Measurements from ENCODE around the gene CCDC186.
A peak's percentile ranks its signal among the peaks of the same experiment; 100 is the strongest.

The CCDC186 gene

GRCh38 chr10:114176511-114176910, 2.5 kb upstream of the CCDC186 start:
- no peak for DNase-seq (ENCODE audit: low read depth)
- TF ChIP-seq CTCF (conservative IDR thresholded peaks at IDR 0.05; ENCODE audit: low read depth, low read length) = no peak
- no peak overlapping the region for H3K4me3 ChIP-seq (ENCODE audit: low read length)

- no peak for DNase-seq (ENCODE audit: low read depth)
- no peak overlapping the region for H3K4me3 ChIP-seq (ENCODE audit: low read length)
- no peak for TF ChIP-seq CTCF (conservative IDR thresholded peaks at IDR 0.05; ENCODE audit: low read depth, low read length)
These were observed 1.7 kb upstream of the CCDC186 start for GRCh38 chr10:114175667-114176066.

- DNase-seq (ENCODE audit: low read depth) = no peak
- no peak for TF ChIP-seq CTCF (conservative IDR thresholded peaks at IDR 0.05; ENCODE audit: low read depth, low read length)
- peak overlapping the region; percentile 96 for H3K4me3 ChIP-seq (ENCODE audit: low read length)
These were observed 739 bp upstream of the CCDC186 start for GRCh38 chr10:114174695-114175188.

GRCh38 chr10:114173603-114173920, 441 bp downstream of the CCDC186 start:
- DNase-seq (ENCODE audit: low read depth) = no peak
- no peak for TF ChIP-seq CTCF (conservative IDR thresholded peaks at IDR 0.05; ENCODE audit: low read depth, low read length)
- peak overlapping the region; percentile 96 for H3K4me3 ChIP-seq (ENCODE audit: low read length)

GRCh38 chr10:114172776-114173602, 1.0 kb downstream of the CCDC186 start:
- no peak for TF ChIP-seq CTCF (conservative IDR thresholded peaks at IDR 0.05; ENCODE audit: low read depth, low read length)
- peak overlapping the region; percentile 96 for H3K4me3 ChIP-seq (ENCODE audit: low read length)
- no peak for DNase-seq (ENCODE audit: low read depth)

- no peak overlapping the region for H3K4me3 ChIP-seq (ENCODE audit: low read length)
- DNase-seq (ENCODE audit: low read depth) = no peak
- no peak for TF ChIP-seq CTCF (conservative IDR thresholded peaks at IDR 0.05; ENCODE audit: low read depth, low read length)
These were observed 1.8 kb downstream of the CCDC186 start for GRCh38 chr10:114172216-114172615.

GRCh38 chr10:114168450-114169009, 5.5 kb downstream of the CCDC186 start:
- DNase-seq (ENCODE audit: low read depth) = no peak
- TF ChIP-seq CTCF (conservative IDR thresholded peaks at IDR 0.05; ENCODE audit: low read depth, low read length) = no peak

More at GRCh38 chr10:114168450-114169009, 5.5 kb downstream of the CCDC186 start:
- no peak overlapping the region for H3K4me3 ChIP-seq (ENCODE audit: low read length)

All from retinal pigment epithelial cell (primary cell).